H1 (cell line): ENCODE results near the gene CACNA1A. TPM values are rescaled to one million over a fixed set of nuclear protein-coding genes. Genes with fewer than 3 reads are reported as not detected.

Source experiments
- CTCF ChIA-PET: fragments of 300-600 bp; sonication (Branson Sonifier 250); formaldehyde crosslinking; loops from one replicate; lab custom pipeline; 2021; ENCODE audit not compliant: partially characterized antibody; lab: Charles Lee
- POLR2A ChIA-PET: fragments of 300-600 bp; sonication (Branson Sonifier 250); formaldehyde crosslinking; loops from one replicate; lab custom pipeline; 2021; ENCODE audit warnings: inconsistent platforms; ENCODE audit not compliant: partially characterized antibody; lab: Charles Lee
- DNase-seq, 2 experiments: peaks; one replicate each; pipeline versions ENCODE4 v3.0.0 to v3.0.0-alpha.2; 2010 to 2022; ENCODE audit warnings: low spot score in 2 of 2, low read depth in 1 of 2, mixed read lengths in 1 of 2
- FAIRE-seq: peaks from 2 replicates; lab custom pipeline; 2011; peaks lifted over from hg19 to GRCh38; lab: Jason Lieb, UNC
- H2AFZ ChIP-seq: 2 replicates; pipeline ENCODE4 v1.8.1; 2012; ENCODE audit warnings: low read length, inconsistent platforms
- H2AK5ac ChIP-seq: 2 replicates; pipeline ENCODE4 v1.6.1; 2013; ENCODE audit warnings: low read depth, low read length
- H2BK120ac ChIP-seq: replicated peaks from 2 replicates; pipeline ENCODE3; 2013; ENCODE audit warnings: low read depth, low read length, inconsistent platforms
- H2BK12ac ChIP-seq: 2 replicates; pipeline ENCODE4 v1.6.1; 2013; ENCODE audit warnings: low read depth, low read length
- H2BK15ac ChIP-seq: 2 replicates; pipeline ENCODE4 v1.6.1; 2013; ENCODE audit warnings: low read length
- H2BK20ac ChIP-seq: 2 replicates; pipeline ENCODE4 v1.6.1; 2013; ENCODE audit warnings: low read length
- H2BK5ac ChIP-seq: 2 replicates; pipeline ENCODE4 v1.6.1; 2013; ENCODE audit warnings: low read depth, low read length
- H3K14ac ChIP-seq: 2 replicates; pipeline ENCODE4 v1.6.1; 2013; ENCODE audit warnings: inconsistent platforms; ENCODE audit not compliant: insufficient read length
- H3K18ac ChIP-seq: 2 replicates; pipeline ENCODE4 v1.6.1; 2013; ENCODE audit warnings: low read length; ENCODE audit errors: extremely low read depth
- H3K23ac ChIP-seq: 2 replicates; pipeline ENCODE4 v1.6.1; 2013; ENCODE audit warnings: inconsistent platforms; ENCODE audit not compliant: insufficient read length
- H3K23me2 ChIP-seq: 2 replicates; pipeline ENCODE4 v1.6.1; 2013; ENCODE audit warnings: low read depth, low read length
- H3K27ac ChIP-seq: 2 replicates; pipeline ENCODE4 v1.6.1; 2011; ENCODE audit warnings: low read depth, low read length, inconsistent platforms
- H3K27me3 ChIP-seq, 4 experiments: replicated peaks in 1 of 4; 1 replicate in 1 of 4; 2 replicates in 3 of 4; pipeline versions ENCODE4 v1.6.1 to v1.8.1; 2011 to 2013; ENCODE audit warnings: low read length in 3 of 4, mild to moderate bottlenecking in 3 of 4, inconsistent platforms in 2 of 4, mixed read lengths in 2 of 4, moderate library complexity in 1 of 4; ENCODE audit not compliant: control insufficient read depth in 3 of 4, insufficient read depth in 3 of 4; ENCODE audit errors: extremely low read depth in 1 of 4
- H3K36me3 ChIP-seq, 4 experiments: 2 replicates each; pipeline versions ENCODE4 v1.6.1 to v1.8.1; 2011 to 2013; ENCODE audit warnings: mild to moderate bottlenecking in 4 of 4, low read length in 3 of 4, moderate library complexity in 2 of 4, control low read depth in 1 of 4, inconsistent platforms in 1 of 4; ENCODE audit not compliant: insufficient read depth in 4 of 4, control insufficient read depth in 2 of 4
- H3K4ac ChIP-seq: replicated peaks from 2 replicates; pipeline ENCODE3; 2013; ENCODE audit warnings: low read length, low read depth, mixed read lengths, inconsistent platforms; ENCODE audit not compliant: insufficient read length
- H3K4me1 ChIP-seq, 4 experiments: replicated peaks in 1 of 4; 1 replicate in 1 of 4; 2 replicates in 3 of 4; pipeline versions ENCODE4 v1.6.1 to v1.8.1; 2011 to 2013; ENCODE audit warnings: low read length in 3 of 4, inconsistent platforms in 2 of 4, mixed read lengths in 1 of 4; ENCODE audit not compliant: insufficient read depth in 4 of 4, control insufficient read depth in 3 of 4
- H3K4me2 ChIP-seq, 2 experiments: 2 replicates each; pipeline versions ENCODE4 v1.6.1 to v1.8.1; 2011 to 2013; ENCODE audit warnings: low read depth in 2 of 2, low read length in 2 of 2, control low read depth in 1 of 2, inconsistent platforms in 1 of 2, mild to moderate bottlenecking in 1 of 2; ENCODE audit not compliant: insufficient read depth in 1 of 2
- H3K4me3 ChIP-seq, 4 experiments: fragments of 200-600, 300-600 bp in 1 of 4; sonication (generic), shearing (Covaris generic), sonication (Bioruptor Twin) in 1 of 4; 2 replicates each; pipeline versions ENCODE4 v1.5.1 to v1.8.1; 2011 to 2016; ENCODE audit warnings: low read length in 4 of 4, low read depth in 3 of 4, control low read depth in 2 of 4, inconsistent platforms in 2 of 4, mild to moderate bottlenecking in 2 of 4, mixed read lengths in 1 of 4, moderate library complexity in 1 of 4; ENCODE audit not compliant: insufficient read depth in 2 of 4; ENCODE audit errors: extremely low read depth in 1 of 4
- H3K56ac ChIP-seq: replicated peaks from 2 replicates; pipeline ENCODE3; 2013; ENCODE audit warnings: low read depth, mild to moderate bottlenecking, mixed read lengths, low read length, inconsistent platforms; ENCODE audit not compliant: insufficient read length
- H3K79me1 ChIP-seq: 2 replicates; pipeline ENCODE4 v1.6.1; 2013; ENCODE audit warnings: low read depth, low read length, control low read depth
- H3K79me2 ChIP-seq, 2 experiments: 2 replicates each; pipeline versions ENCODE4 v1.6.1 to v1.8.1; 2012 to 2013; ENCODE audit warnings: low read length in 2 of 2, mild to moderate bottlenecking in 2 of 2, inconsistent platforms in 1 of 2; ENCODE audit not compliant: insufficient read depth in 2 of 2, control insufficient read depth in 1 of 2
- H3K9ac ChIP-seq, 4 experiments: replicated peaks in 1 of 4; 1 replicate in 1 of 4; 2 replicates in 3 of 4; pipeline versions ENCODE4 v1.6.1 to v1.8.1; 2011 to 2013; ENCODE audit warnings: low read depth in 3 of 4, low read length in 3 of 4, control low read depth in 2 of 4, mild to moderate bottlenecking in 2 of 4, moderate library complexity in 2 of 4, inconsistent platforms in 1 of 4; ENCODE audit errors: extremely low read depth in 1 of 4
- H3K9me3 ChIP-seq, 2 experiments: 2 replicates each; pipeline versions ENCODE4 v1.6.1 to v1.8.1; 2012 to 2013; ENCODE audit warnings: mild to moderate bottlenecking in 2 of 2, moderate library complexity in 2 of 2, control low read depth in 1 of 2, inconsistent platforms in 1 of 2, low read depth in 1 of 2, low read length in 1 of 2, mixed read lengths in 1 of 2; ENCODE audit not compliant: insufficient read depth in 2 of 2
- H4K20me1 ChIP-seq, 2 experiments: replicated peaks in 1 of 2; 2 replicates each; pipeline versions ENCODE3 to v1.8.1; 2011 to 2013; ENCODE audit warnings: inconsistent platforms in 2 of 2, low read length in 2 of 2, mild to moderate bottlenecking in 1 of 2; ENCODE audit not compliant: insufficient read depth in 2 of 2, control insufficient read depth in 1 of 2
- H4K5ac ChIP-seq: 2 replicates; pipeline ENCODE4 v1.6.1; 2013; ENCODE audit warnings: low read length, low read depth, mixed read lengths, inconsistent platforms; ENCODE audit not compliant: insufficient read length
- H4K8ac ChIP-seq: 2 replicates; pipeline ENCODE4 v1.8.0; 2013; ENCODE audit warnings: mild to moderate bottlenecking, moderate library complexity, low read length, inconsistent platforms; ENCODE audit not compliant: insufficient read depth; ENCODE audit errors: extremely low read depth
- H4K91ac ChIP-seq: replicated peaks from 2 replicates; pipeline ENCODE3; 2013; ENCODE audit warnings: low read length, mixed read lengths, inconsistent platforms; ENCODE audit not compliant: insufficient read length
- MAFK ChIP-seq: IDR thresholded peaks from 2 replicates; pipeline ENCODE4 v1.6.1; 2012; ENCODE audit warnings: low read depth, mild to moderate bottlenecking, improper control_type of control experiment, low read length
- USF2 ChIP-seq: IDR thresholded peaks from 2 replicates; pipeline ENCODE4 v1.6.1; 2011; ENCODE audit warnings: low read length, improper control_type of control experiment
- WGBS, 2 experiments: shearing (Covaris generic) in 1 of 2; methylation state at CpG; one replicate each; pipeline versions ENCODE4 v1.1.6 to v1.1.7; 2013 to 2015; ENCODE audit warnings: low lambda C conversion rate in 2 of 2, mixed read lengths in 2 of 2, inconsistent platforms in 1 of 2, low coverage in 1 of 2, missing lambda C conversion rate in 1 of 2; ENCODE audit not compliant: insufficient replicate concordance in 2 of 2, insufficient coverage in 1 of 2, insufficient read length in 1 of 2; ENCODE audit errors: extremely low coverage in 1 of 2, missing lambda C conversion rate in 1 of 2; 5-methylcytosine and 5-hydroxymethylcytosine counted together
- polyA plus RNA-seq, 7 experiments: library from polyadenylated mRNA; depleted of rRNA in 3 of 7; stranded (reverse) in 5 of 7; unstranded in 2 of 7; fragments of >200 nt in 5 of 7; fragments of 200-250 nt in 2 of 7; gene quantifications; 1 replicate in 5 of 7; 2 replicates in 1 of 7; 4 replicates in 1 of 7; pipeline versions ENCODE4 v1.2.1 to v1.2.3, GENCODE V29; 2011 to 2013; ENCODE audit warnings: missing spikeins in 2 of 7, mixed read lengths in 2 of 7
- total RNA-seq: library from RNA; stranded (reverse); fragmentation: NEBNext Ultra II Directional; extraction: Animal tissue kit (Norgen Biotek cat#: 25700); gene quantifications from 2 replicates; pipeline ENCODE4 v1.2.1, GENCODE V29; 2021

CACNA1A gene
- total and polyA plus RNA-seq, 2 of the 8 experiments (the other 6 are each of a cell fraction or from before 2014, with no cell fraction given), result 10.7 to 25.3 TPM

- Histone ChIP-seq H3K4me2 (no peak overlapping the region), H3K36me3 (peaks cover 0 to 13% (median 3%) of the 10 kb centered on the region in 4 experiments; a peak in 4 of 8 replicates), H3K56ac (no peak overlapping the region), H4K20me1 (no peaks in the 10 kb centered on the region), H3K79me2 (no peaks in the 10 kb centered on the region), H3K4ac (no peak overlapping the region), H3K79me1 (no peaks in the 10 kb centered on the region), H3K27ac (no peak overlapping the region), H2AFZ (no peak overlapping the region), H2BK20ac (no peak overlapping the region), H3K9ac (no peak overlapping the region), H3K4me3 (no peak overlapping the region), H4K8ac (no peak overlapping the region), H3K14ac (no peak overlapping the region), H4K91ac (no peak overlapping the region), H2BK120ac (no peak overlapping the region), H2BK5ac (no peak overlapping the region), H4K5ac (no peak overlapping the region), H3K9me3 (peaks cover 22 to 24% of the 10 kb centered on the region in 2 experiments), H3K23me2 (no peaks in the 10 kb centered on the region; the same call in 1 of the 2 replicates), H3K18ac (no peak overlapping the region), H2AK5ac (no peak overlapping the region), H3K23ac (no peak overlapping the region), H3K27me3 (no peaks in the 10 kb centered on the region), H3K4me1 (no peaks in the 10 kb centered on the region), H2BK12ac (no peak overlapping the region), H2BK15ac (no peak overlapping the region)
- no peak for FAIRE-seq
- TF ChIP-seq MAFK, result peak; percentile 13; the same call in 1 of the 2 replicates
- no peak for TF ChIP-seq USF2
- CTCF ChIA-PET, result interaction anchor here (1.2 to 1.3 kb wide), 3 partner anchors 14 to 62 kb away, joined by 3 to 5 read pairs (median 4); no protein-coding TSS in a partner anchor
- 90% methylated on average over 13 of the region's 13 CpGs; no CpG with 5 or more reads in 1 of the 2 experiments for WGBS, 2 experiments
- POLR2A ChIA-PET, result no interaction called here
- no peak for DNase-seq
Measured at GRCh38 chr19:13339869-13340268, 166.4 kb downstream of the CACNA1A start.
